HUES6 (cell line): ENCODE data around the gene RSU1.

Source experiments
- H3K27ac ChIP-seq: 2 replicates; pipeline ENCODE4 v1.7.0; 2013; ENCODE audit warnings: low read depth, mild to moderate bottlenecking, low read length, inconsistent platforms
- H3K27me3 ChIP-seq: 2 replicates; pipeline ENCODE4 v1.6.1; 2013; ENCODE audit warnings: low read length; ENCODE audit not compliant: control insufficient read depth, insufficient read depth
- H3K36me3 ChIP-seq: 2 replicates; pipeline ENCODE4 v1.6.1; 2013; ENCODE audit warnings: low read length; ENCODE audit not compliant: control insufficient read depth, insufficient read depth
- H3K4me1 ChIP-seq: 2 replicates; pipeline ENCODE4 v1.6.1; 2013; ENCODE audit warnings: low read length; ENCODE audit not compliant: control insufficient read depth, insufficient read depth
- H3K4me3 ChIP-seq: 2 replicates; pipeline ENCODE4 v1.5.1; 2013; ENCODE audit warnings: low read depth, low read length
- H3K9ac ChIP-seq: one replicate; pipeline ENCODE4 v1.6.1; 2013; ENCODE audit warnings: mild to moderate bottlenecking, low read length
- H3K9me3 ChIP-seq: 2 replicates; pipeline ENCODE4 v1.6.1; 2013; ENCODE audit warnings: low read depth, low read length; ENCODE audit not compliant: control insufficient read depth, insufficient read depth

Gene RSU1

DNA sequence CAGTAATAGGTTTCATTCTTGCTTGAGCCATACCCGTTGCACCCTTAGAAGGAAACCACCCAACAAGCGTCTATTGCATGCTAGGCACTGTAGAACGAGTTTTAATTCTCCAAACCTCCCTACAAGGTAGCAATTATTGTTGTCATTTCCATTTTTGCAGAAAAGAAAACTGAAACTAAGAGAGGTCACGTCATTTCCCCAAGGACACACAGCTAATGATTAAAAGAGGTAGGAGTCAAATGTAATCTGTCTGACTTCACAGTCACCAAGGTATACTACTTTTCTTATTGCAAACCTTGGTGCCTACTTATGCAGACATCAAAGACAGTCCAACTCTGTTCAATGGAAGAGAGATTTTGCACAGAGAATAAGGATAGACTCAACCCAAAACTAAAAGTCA lies 246.5 kb downstream of the RSU1 start:
- H3K4me3 ChIP-seq, result no peak overlapping the region

DNA sequence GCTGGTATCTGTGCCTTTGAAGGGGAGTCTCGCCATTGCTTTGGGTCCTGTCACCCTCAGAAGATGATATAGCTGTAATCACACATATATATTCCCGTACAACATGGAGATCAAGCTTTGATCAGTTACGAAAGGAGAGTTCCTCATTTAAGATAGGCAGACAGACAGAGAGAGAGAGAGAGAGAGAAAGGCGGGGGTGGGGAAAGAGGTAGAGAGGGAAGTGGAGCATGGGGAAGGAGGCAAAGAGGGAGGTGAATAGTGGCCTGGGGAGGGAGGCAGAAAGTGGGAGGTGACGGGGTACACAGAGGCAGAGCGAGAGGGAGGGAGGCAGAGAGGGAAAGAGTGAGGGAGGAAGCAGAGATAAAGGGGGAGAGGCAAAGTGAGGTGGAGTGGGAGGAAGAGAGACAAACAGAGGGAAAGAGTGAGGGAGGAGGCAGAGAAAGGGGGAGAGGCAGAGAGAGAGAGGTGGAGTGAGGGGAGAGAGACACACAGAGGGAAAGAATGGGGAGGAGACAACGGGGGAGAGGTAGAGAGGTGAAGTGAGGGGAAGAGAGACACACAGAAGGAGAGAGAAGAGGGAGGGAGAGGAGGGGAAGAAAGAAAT lies 250.9 kb downstream of the RSU1 start:
- no peaks in the 10 kb centered on the region for H3K36me3 ChIP-seq
- no peaks in the 10 kb centered on the region for H3K9me3 ChIP-seq
- H3K27me3 ChIP-seq, result no peaks in the 10 kb centered on the region
- no peaks in the 10 kb centered on the region for H3K4me1 ChIP-seq
- H3K27ac ChIP-seq, result no peak overlapping the region
- H3K4me3 ChIP-seq, result peak overlapping the region; percentile 23; the same call in 1 of the 2 replicates
- no peak overlapping the region for H3K9ac ChIP-seq

More for the DNA sequence above, 246.5 kb downstream of the RSU1 start:
- no peak overlapping the region for H3K27ac ChIP-seq
- no peaks in the 10 kb centered on the region for H3K36me3 ChIP-seq
- H3K27me3 ChIP-seq, result no peaks in the 10 kb centered on the region
- H3K9ac ChIP-seq, result no peak overlapping the region
- H3K9me3 ChIP-seq, result no peaks in the 10 kb centered on the region
- no peaks in the 10 kb centered on the region for H3K4me1 ChIP-seq

DNA sequence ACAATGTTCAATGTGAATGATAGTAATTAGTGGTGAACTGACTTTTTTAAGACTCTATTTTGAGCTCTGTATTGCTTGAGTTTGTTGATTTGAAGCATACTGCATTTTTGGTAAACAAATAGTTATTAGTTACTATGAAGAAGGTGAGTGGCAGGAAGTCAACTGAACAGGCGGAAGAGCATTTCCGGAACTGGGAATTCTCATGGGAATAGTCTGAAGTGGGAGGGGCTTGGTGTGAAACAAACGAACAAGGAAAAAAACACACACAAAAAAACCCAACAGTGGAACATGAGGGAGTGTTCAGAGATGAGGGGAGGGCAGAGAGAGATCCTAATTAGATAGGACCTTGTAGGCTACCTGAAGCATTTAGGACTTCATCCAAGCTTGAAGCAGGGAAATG lies 251.6 kb downstream of the RSU1 start:
- no peaks in the 10 kb centered on the region for H3K27me3 ChIP-seq
- H3K4me1 ChIP-seq, result no peaks in the 10 kb centered on the region
- H3K9ac ChIP-seq, result no peak overlapping the region
- no peaks in the 10 kb centered on the region for H3K9me3 ChIP-seq
- no peak overlapping the region for H3K4me3 ChIP-seq
- H3K36me3 ChIP-seq, result no peaks in the 10 kb centered on the region
- no peak overlapping the region for H3K27ac ChIP-seq

GRCh38 chr10:16562891-16563290 lies 254.3 kb downstream of the RSU1 start:
- H3K27ac ChIP-seq, result no peak overlapping the region
- no peaks in the 10 kb centered on the region for H3K4me1 ChIP-seq
- H3K4me3 ChIP-seq, result no peak overlapping the region
- H3K27me3 ChIP-seq, result no peaks in the 10 kb centered on the region
- no peak overlapping the region for H3K9ac ChIP-seq
- H3K36me3 ChIP-seq, result no peaks in the 10 kb centered on the region
- H3K9me3 ChIP-seq, result no peaks in the 10 kb centered on the region

- no peak overlapping the region for H3K4me3 ChIP-seq
- H3K27me3 ChIP-seq, result no peaks in the 10 kb centered on the region
- H3K9ac ChIP-seq, result no peak overlapping the region
- no peaks in the 10 kb centered on the region for H3K9me3 ChIP-seq
- H3K27ac ChIP-seq, result no peak overlapping the region
- no peaks in the 10 kb centered on the region for H3K4me1 ChIP-seq
- no peaks in the 10 kb centered on the region for H3K36me3 ChIP-seq
Measured at GRCh38 chr10:16559236-16559773, 257.9 kb downstream of the RSU1 start.

DNA sequence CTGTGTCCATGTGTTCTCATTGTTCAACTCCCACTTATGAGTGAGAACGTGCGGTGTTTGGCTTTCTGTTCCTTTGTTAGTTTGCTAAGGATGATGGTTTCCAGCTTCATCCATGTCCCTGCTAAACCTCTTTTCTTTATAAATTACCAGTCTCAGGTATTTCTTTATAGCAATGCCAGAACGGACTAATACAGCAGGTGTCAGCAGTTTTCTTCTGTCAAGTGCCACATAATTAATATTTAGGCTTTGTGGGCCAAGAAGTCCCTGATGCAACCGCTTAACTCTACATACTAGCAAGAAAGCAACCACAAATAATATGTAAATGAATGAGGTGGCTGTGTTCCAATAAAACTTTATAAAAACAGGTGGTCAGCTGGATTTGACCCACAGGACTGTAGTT lies 269.3 kb downstream of the RSU1 start:
- Histone ChIP-seq H3K27ac (no peak overlapping the region), H3K4me1 (no peaks in the 10 kb centered on the region), H3K27me3 (no peaks in the 10 kb centered on the region), H3K9ac (no peak overlapping the region), H3K9me3 (no peaks in the 10 kb centered on the region), H3K36me3 (no peaks in the 10 kb centered on the region), H3K4me3 (no peak overlapping the region)

DNA sequence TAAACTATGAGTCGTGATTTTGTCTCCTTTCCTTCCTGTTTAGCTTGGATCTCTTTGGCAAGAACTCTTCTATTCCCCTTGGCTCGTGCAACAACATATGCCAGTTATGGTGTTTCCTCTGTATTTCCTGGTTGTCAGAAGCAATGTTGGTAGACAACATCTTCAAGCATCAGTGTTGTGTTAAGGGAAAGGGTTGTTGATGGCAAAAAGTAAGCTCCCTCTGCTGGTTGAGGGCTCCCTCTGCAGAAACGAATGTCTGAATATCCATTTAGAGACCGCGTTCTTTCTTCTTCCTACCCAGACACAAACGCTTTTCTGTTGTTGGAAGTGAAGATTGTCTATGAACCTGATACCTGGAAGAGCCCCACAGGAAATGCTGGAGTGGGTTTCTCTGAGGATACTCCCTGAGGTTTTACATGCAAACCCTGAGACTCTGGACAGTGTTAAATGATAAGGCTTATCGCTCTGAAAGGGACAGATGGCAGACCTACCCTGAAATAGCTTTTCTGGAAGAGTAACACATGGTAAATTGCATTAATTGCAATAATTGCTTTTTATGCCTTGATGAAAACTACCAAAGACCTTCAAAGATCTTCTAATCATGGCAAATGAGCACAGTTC lies 272.0 kb downstream of the RSU1 start:
- Histone ChIP-seq H3K9me3 (no peaks in the 10 kb centered on the region), H3K36me3 (no peaks in the 10 kb centered on the region), H3K9ac (no peak overlapping the region), H3K27ac (no peak overlapping the region), H3K4me3 (no peak overlapping the region), H3K4me1 (no peaks in the 10 kb centered on the region), H3K27me3 (no peaks in the 10 kb centered on the region)

DNA sequence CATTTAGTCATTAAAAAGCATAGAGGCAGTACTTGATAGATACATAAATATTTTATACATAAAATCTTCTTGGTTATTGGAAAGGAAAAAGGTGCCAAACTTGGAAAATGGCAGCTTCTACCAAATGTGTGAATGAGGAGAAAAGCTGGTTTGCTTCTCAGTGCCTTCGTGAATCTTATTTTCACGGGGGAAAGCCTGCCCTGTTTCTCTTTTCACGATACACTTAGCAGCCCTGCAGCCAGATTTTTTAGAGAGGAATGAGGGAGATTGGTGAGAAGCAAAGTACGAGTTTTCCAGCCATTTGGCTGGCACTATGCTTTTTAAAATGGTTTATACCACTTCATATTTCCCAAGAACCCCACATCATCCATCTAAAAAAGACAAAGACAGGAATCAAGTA lies 272.6 kb downstream of the RSU1 start:
- Histone ChIP-seq H3K27me3 (no peaks in the 10 kb centered on the region), H3K4me1 (no peaks in the 10 kb centered on the region), H3K9ac (no peak overlapping the region), H3K4me3 (no peak overlapping the region), H3K36me3 (no peaks in the 10 kb centered on the region), H3K9me3 (no peaks in the 10 kb centered on the region), H3K27ac (no peak overlapping the region)

- H3K9ac ChIP-seq, result no peak overlapping the region
- no peaks in the 10 kb centered on the region for H3K36me3 ChIP-seq
- H3K4me3 ChIP-seq, result no peak overlapping the region
- H3K27me3 ChIP-seq, result no peaks in the 10 kb centered on the region
- no peaks in the 10 kb centered on the region for H3K9me3 ChIP-seq
- H3K4me1 ChIP-seq, result no peaks in the 10 kb centered on the region
- H3K27ac ChIP-seq, result no peak overlapping the region
Measured at GRCh38 chr10:16544099-16544498, 273.1 kb downstream of the RSU1 start.
